ENCODE measurements around the gene RAMP3. TPM values are rescaled to one million over a fixed set of nuclear protein-coding genes. Genes with fewer than 3 reads are reported as not detected.
"Not testable (repeated sequence)": the region's sequence is repeated elsewhere in the genome, so short reads cannot be mapped to it uniquely, and the experiment has no call there.

RAMP3 gene, protein sequence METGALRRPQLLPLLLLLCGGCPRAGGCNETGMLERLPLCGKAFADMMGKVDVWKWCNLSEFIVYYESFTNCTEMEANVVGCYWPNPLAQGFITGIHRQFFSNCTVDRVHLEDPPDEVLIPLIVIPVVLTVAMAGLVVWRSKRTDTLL
- 10 to 100 TPM; 31.9 to 66.5 (median 46.1) TPM for total RNA-seq

DNA sequence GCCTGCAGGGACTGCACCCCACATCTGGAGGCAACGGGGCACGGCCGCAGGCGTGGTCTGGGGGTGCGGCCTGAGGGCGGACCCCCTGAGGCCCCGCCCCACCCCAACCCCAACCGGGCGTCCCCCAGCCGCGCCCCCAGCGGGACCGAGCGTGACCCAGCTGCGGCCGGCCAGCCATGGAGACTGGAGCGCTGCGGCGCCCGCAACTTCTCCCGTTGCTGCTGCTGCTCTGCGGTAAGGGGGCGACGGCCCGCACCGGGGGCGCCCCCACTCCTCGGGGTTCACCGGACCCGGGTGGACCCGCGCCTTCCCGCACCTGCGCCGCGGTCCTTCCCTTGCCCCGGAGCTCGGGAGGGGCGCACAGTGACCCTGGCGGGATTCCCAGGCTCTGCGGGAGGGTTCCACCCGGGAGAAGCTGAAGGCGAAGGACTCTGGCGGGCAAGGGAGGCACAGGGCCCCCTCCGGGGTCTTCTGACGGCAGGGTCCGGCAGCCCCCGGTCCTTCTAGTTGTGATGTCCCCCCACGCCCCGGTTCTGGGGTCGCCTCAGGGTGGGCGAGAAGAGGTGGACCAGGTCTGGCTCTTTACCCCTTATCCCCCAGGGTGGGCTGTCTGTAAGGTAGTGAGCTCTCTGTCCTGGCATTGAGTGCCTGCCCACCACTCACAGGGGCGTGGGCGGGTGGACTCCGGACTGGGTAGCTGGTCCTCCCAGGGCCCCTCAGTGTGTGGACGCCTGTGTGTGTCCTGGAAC is at the start of gene RAMP3:
Gene RAMP3, plus strand, starts transcription at position 139 of the 749 bp plus-strand sequence. Its CDS starts 38 bp downstream, at position 177.
- WGBS, 2 donors (ENCODE audit: low coverage in 1 of 2), result 70% methylated on average over 2 of the region's 56 CpGs; no CpG with 5 or more reads in 1 of the 2 donors
- H3K27ac ChIP-seq, result peak within 1 kb of the TSS in 3 of 4 donors; percentile 51 to 60 (median 59)
- ATAC-seq, result no peak

DNA sequence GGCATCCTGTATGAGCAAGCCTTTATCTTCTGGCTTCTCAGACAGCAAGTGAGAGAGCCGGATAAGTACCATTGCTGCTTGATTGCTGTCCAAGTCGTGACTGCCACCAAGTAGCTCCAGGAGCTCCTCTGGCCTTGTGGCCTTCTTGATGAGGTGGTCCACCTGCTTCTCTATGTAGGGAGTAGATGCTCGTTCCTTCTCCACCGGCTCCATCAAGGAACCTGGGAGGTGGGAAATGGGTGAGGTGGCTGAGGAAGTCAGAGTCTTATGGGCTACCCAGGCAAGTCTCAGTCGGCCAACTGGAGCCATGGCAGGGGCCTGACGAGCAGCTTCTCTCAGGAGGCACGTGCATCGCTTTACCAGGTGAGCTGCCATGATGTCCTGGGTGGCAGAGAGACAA is 48.7 kb upstream of the RAMP3 start:
- Histone ChIP-seq H3K9me3 (no peaks in the 10 kb centered on the region), H3K27me3 (no peaks in the 10 kb centered on the region), H3K36me3 (peaks cover 2 to 57% of the 10 kb centered on the region in 2 donors), H3K4me1 (peaks cover 0 to 63% (median 21%) of the 10 kb centered on the region in 3 donors), H3K27ac (no peak overlapping the region), H3K4me3 (no peak overlapping the region)
- 60% methylated on average over 1 of the region's 8 CpGs; no CpG with 5 or more reads in 1 of the 2 donors for WGBS, 2 donors (ENCODE audit: low coverage in 1 of 2)
- TF ChIP-seq POLR2A (IDR thresholded peaks at IDR 0.05) (no peak), POLR2AphosphoS5 (IDR thresholded peaks at IDR 0.05) (no peak)
- TF ChIP-seq, protein P1, sequence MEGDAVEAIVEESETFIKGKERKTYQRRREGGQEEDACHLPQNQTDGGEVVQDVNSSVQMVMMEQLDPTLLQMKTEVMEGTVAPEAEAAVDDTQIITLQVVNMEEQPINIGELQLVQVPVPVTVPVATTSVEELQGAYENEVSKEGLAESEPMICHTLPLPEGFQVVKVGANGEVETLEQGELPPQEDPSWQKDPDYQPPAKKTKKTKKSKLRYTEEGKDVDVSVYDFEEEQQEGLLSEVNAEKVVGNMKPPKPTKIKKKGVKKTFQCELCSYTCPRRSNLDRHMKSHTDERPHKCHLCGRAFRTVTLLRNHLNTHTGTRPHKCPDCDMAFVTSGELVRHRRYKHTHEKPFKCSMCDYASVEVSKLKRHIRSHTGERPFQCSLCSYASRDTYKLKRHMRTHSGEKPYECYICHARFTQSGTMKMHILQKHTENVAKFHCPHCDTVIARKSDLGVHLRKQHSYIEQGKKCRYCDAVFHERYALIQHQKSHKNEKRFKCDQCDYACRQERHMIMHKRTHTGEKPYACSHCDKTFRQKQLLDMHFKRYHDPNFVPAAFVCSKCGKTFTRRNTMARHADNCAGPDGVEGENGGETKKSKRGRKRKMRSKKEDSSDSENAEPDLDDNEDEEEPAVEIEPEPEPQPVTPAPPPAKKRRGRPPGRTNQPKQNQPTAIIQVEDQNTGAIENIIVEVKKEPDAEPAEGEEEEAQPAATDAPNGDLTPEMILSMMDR (IDR thresholded peaks at IDR 0.05), result no peak
- no peak for ATAC-seq

More for the DNA sequence above, at the start of gene RAMP3:
- no peaks in the 10 kb centered on the region for H3K36me3 ChIP-seq
- TF ChIP-seq POLR2AphosphoS5 (IDR thresholded peaks at IDR 0.05), result no peak
- TF ChIP-seq, protein P1 (IDR thresholded peaks at IDR 0.05), result no peak
- no peak for TF ChIP-seq EP300 (IDR thresholded peaks at IDR 0.05)
- no peak for TF ChIP-seq POLR2A (IDR thresholded peaks at IDR 0.05)
- peaks cover 49% of the 10 kb centered on the region for H3K27me3 ChIP-seq
- H3K9me3 ChIP-seq, result no peaks in the 10 kb centered on the region
- H3K4me3 ChIP-seq, result peak within 1 kb of the TSS; percentile 6 to 53
- peaks cover 0 to 12% (median 5%) of the 10 kb centered on the region in 3 donors for H3K4me1 ChIP-seq

DNA sequence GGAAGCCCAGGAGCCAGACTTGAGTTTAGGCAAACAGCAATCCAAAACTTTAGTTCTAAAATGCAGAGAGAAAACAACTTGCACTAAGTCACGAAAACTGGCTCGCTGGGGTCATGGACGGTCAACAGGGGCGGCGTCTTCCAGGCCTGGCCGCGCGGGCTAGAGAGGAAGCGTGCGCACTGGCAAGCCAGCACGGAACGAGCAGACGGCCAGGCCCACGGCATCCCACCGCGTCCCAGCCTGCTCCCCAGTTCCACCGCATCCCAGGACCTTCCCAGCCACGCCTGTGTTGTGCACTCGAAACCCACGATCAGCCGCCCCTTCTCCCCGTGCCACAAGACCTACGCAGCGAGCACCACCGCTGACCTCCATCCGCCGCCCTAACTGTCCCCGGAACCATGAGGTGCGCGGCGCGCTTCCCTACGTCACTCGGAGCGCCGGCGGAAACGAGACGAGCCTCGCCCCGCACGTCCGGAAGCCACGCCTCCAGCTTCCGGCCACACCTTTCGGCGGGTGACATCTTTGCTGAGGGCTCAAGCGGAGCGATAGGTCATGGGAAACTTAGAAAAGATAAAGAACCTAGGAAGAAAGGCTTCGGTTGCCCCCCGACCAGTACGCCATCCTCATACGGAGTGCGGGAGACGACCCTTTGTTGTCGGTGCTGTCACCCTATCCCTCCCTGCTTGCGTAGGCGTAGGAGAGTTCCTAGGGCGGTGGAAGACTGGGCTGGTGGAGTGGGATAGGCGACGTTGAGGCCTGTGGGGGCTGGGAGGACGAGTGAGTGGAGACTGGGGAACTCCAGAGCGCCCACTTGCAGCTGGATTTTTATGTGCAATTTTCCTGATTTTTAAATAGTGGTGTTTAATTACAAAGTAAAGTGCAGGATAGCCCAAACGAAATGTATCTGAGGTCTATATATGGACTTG is 46.0 kb upstream of the RAMP3 start, which contains the start of gene TBRG4:
Gene TBRG4, minus strand, starts transcription at position 400 of the 926 bp plus-strand sequence. CDS start 2,460 bp downstream, outside the sequence.
- Histone ChIP-seq H3K4me1 (peaks cover 0 to 53% (median 21%) of the 10 kb centered on the region in 3 donors), H3K36me3 (peaks cover 0 to 30% of the 10 kb centered on the region in 2 donors), H3K27ac (peak within 1 kb of the TSS; percentile 82 to 95 (median 91)), H3K27me3 (no peaks in the 10 kb centered on the region), H3K4me3 (peak within 1 kb of the TSS; percentile 57 to 84), H3K9me3 (no peaks in the 10 kb centered on the region)
- TF ChIP-seq, protein P1 (IDR thresholded peaks at IDR 0.05), result peak in 2 of 4 experiments; percentile 37 to 57
- TF ChIP-seq POLR2AphosphoS5 (IDR thresholded peaks at IDR 0.05) (peak; percentile 98), EP300 (IDR thresholded peaks at IDR 0.05) (no peak), POLR2A (IDR thresholded peaks at IDR 0.05) (peak; percentile 90 to 92)
- ATAC-seq, result peak; percentile 99
- WGBS, 2 donors (ENCODE audit: low coverage in 1 of 2), result 1% methylated on average over 14 to 15 of the region's 64 CpGs

DNA sequence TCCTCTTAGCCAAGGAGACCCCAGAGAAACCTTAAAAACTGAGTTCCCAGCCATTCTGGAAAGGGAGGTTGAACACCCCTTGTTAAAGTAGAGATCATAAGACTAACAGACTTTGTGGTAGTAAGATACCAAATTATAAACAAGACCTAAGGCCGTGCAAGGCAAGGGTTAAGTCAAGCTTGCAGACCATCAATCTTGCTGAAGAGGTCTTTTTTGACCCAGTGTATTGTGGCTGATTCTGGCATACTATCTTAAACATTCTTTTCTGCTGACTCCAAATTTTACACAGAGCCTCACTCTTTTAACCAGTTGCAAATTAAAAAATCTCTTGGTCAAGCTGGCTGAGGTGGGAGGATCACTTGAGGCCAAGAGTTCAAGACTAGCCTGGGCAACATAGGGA is 44.9 kb upstream of the RAMP3 start:
- Histone ChIP-seq H3K27ac (peak overlapping the region in 3 of 4 donors; percentile 82 to 95 (median 89)), H3K27me3 (peaks cover 7% of the 10 kb centered on the region), H3K9me3 (no peaks in the 10 kb centered on the region), H3K4me3 (no peak overlapping the region), H3K4me1 (peaks cover 0 to 42% (median 17%) of the 10 kb centered on the region in 3 donors), H3K36me3 (peaks cover 0 to 19% of the 10 kb centered on the region in 2 donors)
- 31% methylated on average over 1 of the region's 1 CpG; no CpG with 5 or more reads in 1 of the 2 donors for WGBS, 2 donors (ENCODE audit: low coverage in 1 of 2)
- no peak for ATAC-seq
- TF ChIP-seq EP300 (IDR thresholded peaks at IDR 0.05) (no peak), POLR2A (IDR thresholded peaks at IDR 0.05) (no peak), POLR2AphosphoS5 (IDR thresholded peaks at IDR 0.05) (no peak)
- TF ChIP-seq, protein P1 (IDR thresholded peaks at IDR 0.05), result no peak

DNA sequence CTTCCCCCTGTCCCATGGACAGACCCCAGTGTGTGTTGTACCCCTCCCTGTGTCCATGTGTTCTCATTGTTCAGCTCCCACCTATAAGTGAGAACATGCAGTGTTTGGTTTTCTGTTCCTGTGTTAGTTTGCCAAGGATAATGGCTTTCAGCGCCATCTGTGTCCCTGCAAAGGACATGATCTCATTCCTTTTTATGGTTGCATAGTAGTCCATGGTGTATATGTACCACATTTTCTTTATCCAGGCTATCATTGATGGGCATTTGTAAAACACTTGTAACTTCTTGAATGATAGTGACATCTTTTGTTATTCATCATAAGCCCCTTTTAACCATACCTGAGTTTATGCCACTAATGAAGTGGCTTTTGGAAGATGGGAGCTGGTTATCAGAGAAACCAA is 43.3 kb upstream of the RAMP3 start:
- not testable (repeated sequence) for H3K4me3 ChIP-seq, H3K36me3 ChIP-seq, H3K27me3 ChIP-seq, H3K27ac ChIP-seq, ATAC-seq, H3K9me3 ChIP-seq
- WGBS, 2 donors (ENCODE audit: low coverage in 1 of 2), result 56 to 62% methylated on average over 1 of the region's 1 CpG
- H3K4me1 ChIP-seq, result peaks cover 0 to 26% (median 8%) of the 10 kb centered on the region in 3 donors

Measured in gastroesophageal sphincter (tissue), 4 donors.